ENCODE data around the gene GLI1. TPM values are rescaled to one million over a fixed set of nuclear protein-coding genes. Genes with fewer than 3 reads are reported as not detected.

Gene GLI1
- total and polyA plus RNA-seq, 2 of the 13 experiments (the other 11 are each of a cell fraction or from before 2014, with no cell fraction given): 0.09 to 0.20 TPM

GRCh38 chr12:57487597-57488401, 28.2 kb downstream of the GLI1 start, which contains the start of gene MARS1 (continued):
- TF ChIP-seq PITX1 (CRISPR knock-in tag; IDR thresholded peaks at IDR 0.05) (peak; percentile 68), ZBTB37 (CRISPR knock-in tag; IDR thresholded peaks at IDR 0.05) (no peak), PHF5A (CRISPR knock-in tag; IDR thresholded peaks at IDR 0.05; ENCODE audit: low read depth, unreplicated experiment) (peak; percentile 19), TARDBP (CRISPR knock-in tag; IDR thresholded peaks at IDR 0.05) (peak; percentile 78), SCMH1 (CRISPR knock-in tag; IDR thresholded peaks at IDR 0.05; ENCODE audit: borderline replicate concordance) (no peak), FOXO1 (CRISPR knock-in tag; IDR thresholded peaks at IDR 0.05) (no peak), ZNF501 (CRISPR knock-in tag; IDR thresholded peaks at IDR 0.05) (peak; percentile 87), YEATS2 (CRISPR knock-in tag; IDR thresholded peaks at IDR 0.05; ENCODE audit: borderline replicate concordance) (peak; percentile 92; the same call in 1 of the 2 replicates), ERF (CRISPR knock-in tag; IDR thresholded peaks at IDR 0.05) (no peak), SOX6 (IDR thresholded peaks at IDR 0.05) (no peak), SOX6 (CRISPR knock-in tag; IDR thresholded peaks at IDR 0.05) (peak; percentile 76), NCOA2 (CRISPR knock-in tag; IDR thresholded peaks at IDR 0.05) (no peak), GABPB1 (CRISPR knock-in tag; IDR thresholded peaks at IDR 0.05) (peak; percentile 97), MAX (IDR thresholded peaks at IDR 0.05) (peak; percentile 77), PCBP2 (optimal IDR thresholded peaks at IDR 0.05; ENCODE audit: low read depth, low read length, poor library complexity, severe bottlenecking) (no peak), ZSCAN20 (CRISPR knock-in tag; IDR thresholded peaks at IDR 0.05; ENCODE audit: borderline replicate concordance) (no peak), ZFX (CRISPR knock-in tag; IDR thresholded peaks at IDR 0.05; ENCODE audit: low read depth) (peak; percentile 72), ZNF124 (CRISPR knock-in tag; IDR thresholded peaks at IDR 0.05) (no peak), KLF6 (CRISPR knock-in tag; IDR thresholded peaks at IDR 0.05) (0 out of 2 replicates have a peak, but pooled peaks have one; percentile 34), CREM (IDR thresholded peaks at IDR 0.05) (peak; percentile 97), CREM (CRISPR knock-in tag; IDR thresholded peaks at IDR 0.05) (no peak), PHF21A (CRISPR knock-in tag; IDR thresholded peaks at IDR 0.05) (peak; percentile 65; the same call in 1 of the 2 replicates), NPAS2 (CRISPR knock-in tag; IDR thresholded peaks at IDR 0.05; ENCODE audit: borderline replicate concordance) (no peak), ZNF761 (CRISPR knock-in tag; conservative IDR thresholded peaks at IDR 0.05) (peak; percentile 58; the same call in 1 of the 2 replicates), PHF20 (CRISPR knock-in tag; IDR thresholded peaks at IDR 0.05) (peak; percentile 88), PPARG (CRISPR knock-in tag; conservative IDR thresholded peaks at IDR 0.05) (peak; percentile 34; the same call in 1 of the 2 replicates), THAP7 (CRISPR knock-in tag; IDR thresholded peaks at IDR 0.05) (no peak), THAP11 (CRISPR knock-in tag; IDR thresholded peaks at IDR 0.05) (peak; percentile 98), ZNF543 (CRISPR knock-in tag; IDR thresholded peaks at IDR 0.05) (no peak), ZSCAN9 (CRISPR knock-in tag; IDR thresholded peaks at IDR 0.05; ENCODE audit: borderline replicate concordance) (no peak)

Measured in HepG2 (cell line).